ENCODE data around the gene RC3H1. TPM values are rescaled to one million over a fixed set of nuclear protein-coding genes. Genes with fewer than 3 reads are reported as not detected.

RC3H1 gene
- total and polyA plus RNA-seq, 9 of the 15 experiments (the other 6 are each of a cell fraction or from before 2014, with no cell fraction given) = 2.4 to 31.7 (median 12.4) TPM

GRCh38 chr1:174001573-174001972 lies 20.6 kb downstream of the RC3H1 start (continued):
- TF ChIP-seq, protein P1, sequence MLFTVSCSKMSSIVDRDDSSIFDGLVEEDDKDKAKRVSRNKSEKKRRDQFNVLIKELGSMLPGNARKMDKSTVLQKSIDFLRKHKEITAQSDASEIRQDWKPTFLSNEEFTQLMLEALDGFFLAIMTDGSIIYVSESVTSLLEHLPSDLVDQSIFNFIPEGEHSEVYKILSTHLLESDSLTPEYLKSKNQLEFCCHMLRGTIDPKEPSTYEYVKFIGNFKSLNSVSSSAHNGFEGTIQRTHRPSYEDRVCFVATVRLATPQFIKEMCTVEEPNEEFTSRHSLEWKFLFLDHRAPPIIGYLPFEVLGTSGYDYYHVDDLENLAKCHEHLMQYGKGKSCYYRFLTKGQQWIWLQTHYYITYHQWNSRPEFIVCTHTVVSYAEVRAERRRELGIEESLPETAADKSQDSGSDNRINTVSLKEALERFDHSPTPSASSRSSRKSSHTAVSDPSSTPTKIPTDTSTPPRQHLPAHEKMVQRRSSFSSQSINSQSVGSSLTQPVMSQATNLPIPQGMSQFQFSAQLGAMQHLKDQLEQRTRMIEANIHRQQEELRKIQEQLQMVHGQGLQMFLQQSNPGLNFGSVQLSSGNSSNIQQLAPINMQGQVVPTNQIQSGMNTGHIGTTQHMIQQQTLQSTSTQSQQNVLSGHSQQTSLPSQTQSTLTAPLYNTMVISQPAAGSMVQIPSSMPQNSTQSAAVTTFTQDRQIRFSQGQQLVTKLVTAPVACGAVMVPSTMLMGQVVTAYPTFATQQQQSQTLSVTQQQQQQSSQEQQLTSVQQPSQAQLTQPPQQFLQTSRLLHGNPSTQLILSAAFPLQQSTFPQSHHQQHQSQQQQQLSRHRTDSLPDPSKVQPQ (CRISPR knock-in tag; IDR thresholded peaks at IDR 0.05; ENCODE audit: borderline replicate concordance) = no peak
- TF ChIP-seq ZNF354B (CRISPR knock-in tag; IDR thresholded peaks at IDR 0.05) (no peak), FIP1L1 (IDR thresholded peaks at IDR 0.05; ENCODE audit: low read depth, low read length, poor library complexity, severe bottlenecking) (no peak), HCFC1 (IDR thresholded peaks at IDR 0.05; ENCODE audit: low read depth, low read length) (no peak), TAL1 (IDR thresholded peaks at IDR 0.05) (no peak), ZNF316 (IDR thresholded peaks at IDR 0.05) (peak; percentile 78), MAFG (tag; conservative IDR thresholded peaks at IDR 0.05) (peak; percentile 47), RNF219 (CRISPR knock-in tag; IDR thresholded peaks at IDR 0.05) (no peak)

Data from K562 (cell line).